CD4-positive, alpha-beta T cell treated with Interleukin-6 for 4 hours (primary cell): ENCODE results near the gene GBF1.
A peak's percentile ranks its signal among the peaks of the same experiment; 100 is the strongest.

Experiments
- DNase-seq: peaks from one replicate; pipeline ENCODE4 v3.0.0-alpha.2; 2020; ENCODE audit warnings: mixed read lengths

GBF1 gene

GRCh38 chr10:102309916-102310315, 64.6 kb downstream of the GBF1 start:
- no peak for DNase-seq

- DNase-seq = no peak
Measured at GRCh38 chr10:102310361-102311024, 65.2 kb downstream of the GBF1 start.

- no peak for DNase-seq
Measured at GRCh38 chr10:102311025-102311420, 65.7 kb downstream of the GBF1 start.

- DNase-seq = no peak
Measured at GRCh38 chr10:102312683-102313082, 67.4 kb downstream of the GBF1 start.

GRCh38 chr10:102313221-102313896, 68.0 kb downstream of the GBF1 start:
- no peak for DNase-seq

GRCh38 chr10:102314801-102315200, 69.5 kb downstream of the GBF1 start:
- no peak for DNase-seq

- no peak for DNase-seq
Measured at GRCh38 chr10:102316421-102316820, 71.1 kb downstream of the GBF1 start.

- peak; percentile 53 for DNase-seq
Measured at GRCh38 chr10:102322914-102323313, 77.6 kb downstream of the GBF1 start.

GRCh38 chr10:102324061-102324460, 78.7 kb downstream of the GBF1 start:
- DNase-seq = no peak

- DNase-seq = no peak
Measured at GRCh38 chr10:102326031-102326430, 80.7 kb downstream of the GBF1 start.

GRCh38 chr10:102327002-102327401, 81.7 kb downstream of the GBF1 start:
- DNase-seq = no peak

- no peak for DNase-seq
Measured at GRCh38 chr10:102327641-102328040, 82.3 kb downstream of the GBF1 start.

GRCh38 chr10:102332772-102333171, 87.4 kb downstream of the GBF1 start:
- no peak for DNase-seq

GRCh38 chr10:102334101-102334500, 88.8 kb downstream of the GBF1 start:
- no peak for DNase-seq

GRCh38 chr10:102335184-102335583, 89.9 kb downstream of the GBF1 start:
- DNase-seq = no peak

- DNase-seq = no peak
Measured at GRCh38 chr10:102341038-102341688, 95.8 kb downstream of the GBF1 start.

- DNase-seq = no peak
Measured at GRCh38 chr10:102342458-102342857, 97.1 kb downstream of the GBF1 start.

GRCh38 chr10:102342958-102343357, 97.6 kb downstream of the GBF1 start:
- no peak for DNase-seq

GRCh38 chr10:102344067-102344466, 98.7 kb downstream of the GBF1 start:
- DNase-seq = no peak

GRCh38 chr10:102347236-102347828, 102.0 kb downstream of the GBF1 start:
- no peak for DNase-seq

GRCh38 chr10:102352066-102352715, 106.9 kb downstream of the GBF1 start:
- peak; percentile 78 for DNase-seq

- DNase-seq = no peak
Measured at GRCh38 chr10:102354451-102354850, 109.1 kb downstream of the GBF1 start.

- no peak for DNase-seq
Measured at GRCh38 chr10:102358712-102359382, 113.5 kb downstream of the GBF1 start.
